GM19240 (cell line): ENCODE results near the gene GREM2.

Experiments
- DNase-seq: peaks from one replicate; pipeline ENCODE4 v3.0.0; 2011; ENCODE audit warnings: low spot score; ENCODE audit not compliant: insufficient read length

Gene GREM2

GRCh38 chr1:240610636-240611035 is 1.3 kb downstream of the GREM2 start:
- DNase-seq: no peak

- DNase-seq: no peak
These were observed 2.4 kb downstream of the GREM2 start for GRCh38 chr1:240609527-240610060.

GRCh38 chr1:240608707-240609106 is 3.2 kb downstream of the GREM2 start:
- no peak for DNase-seq

GRCh38 chr1:240607006-240607405 is 4.9 kb downstream of the GREM2 start:
- no peak for DNase-seq

- no peak for DNase-seq
These were observed 9.8 kb downstream of the GREM2 start for GRCh38 chr1:240602189-240602588.

GRCh38 chr1:240599830-240600229 is 12.1 kb downstream of the GREM2 start:
- no peak for DNase-seq

GRCh38 chr1:240599299-240599698 is 12.7 kb downstream of the GREM2 start:
- DNase-seq: no peak

GRCh38 chr1:240598216-240599001 is 13.5 kb downstream of the GREM2 start:
- no peak for DNase-seq

GRCh38 chr1:240597153-240597745 is 14.7 kb downstream of the GREM2 start:
- no peak for DNase-seq

- no peak for DNase-seq
These were observed 16.5 kb downstream of the GREM2 start for GRCh38 chr1:240595476-240595875.

- DNase-seq: no peak
These were observed 20.4 kb downstream of the GREM2 start for GRCh38 chr1:240591564-240591963.

- DNase-seq: no peak
These were observed 20.9 kb downstream of the GREM2 start for GRCh38 chr1:240591078-240591477.

GRCh38 chr1:240589585-240590110 is 22.3 kb downstream of the GREM2 start:
- no peak for DNase-seq

GRCh38 chr1:240586006-240586405 is 25.9 kb downstream of the GREM2 start:
- DNase-seq: no peak

GRCh38 chr1:240582953-240583352 is 29.0 kb downstream of the GREM2 start:
- no peak for DNase-seq

- DNase-seq: no peak
These were observed 32.4 kb downstream of the GREM2 start for GRCh38 chr1:240579511-240579910.

GRCh38 chr1:240577095-240577494 is 34.9 kb downstream of the GREM2 start:
- DNase-seq: no peak

GRCh38 chr1:240575981-240576662 is 35.8 kb downstream of the GREM2 start:
- DNase-seq: no peak

GRCh38 chr1:240572328-240572727 is 39.6 kb downstream of the GREM2 start:
- DNase-seq: no peak

GRCh38 chr1:240571782-240572181 is 40.2 kb downstream of the GREM2 start:
- DNase-seq: no peak

GRCh38 chr1:240567066-240567465 is 44.9 kb downstream of the GREM2 start:
- no peak for DNase-seq

- DNase-seq: no peak
These were observed 49.2 kb downstream of the GREM2 start for GRCh38 chr1:240562779-240563178.
